ENCODE results near the gene PPP1R12B. TPM values are rescaled to one million over a fixed set of nuclear protein-coding genes. Genes with fewer than 3 reads are reported as not detected.
"Not testable (repeated sequence)": the region's sequence is repeated elsewhere in the genome, so short reads cannot be mapped to it uniquely, and the experiment has no call there.

Gene PPP1R12B
- total RNA-seq, 1 donor: 20.6 TPM

DNA sequence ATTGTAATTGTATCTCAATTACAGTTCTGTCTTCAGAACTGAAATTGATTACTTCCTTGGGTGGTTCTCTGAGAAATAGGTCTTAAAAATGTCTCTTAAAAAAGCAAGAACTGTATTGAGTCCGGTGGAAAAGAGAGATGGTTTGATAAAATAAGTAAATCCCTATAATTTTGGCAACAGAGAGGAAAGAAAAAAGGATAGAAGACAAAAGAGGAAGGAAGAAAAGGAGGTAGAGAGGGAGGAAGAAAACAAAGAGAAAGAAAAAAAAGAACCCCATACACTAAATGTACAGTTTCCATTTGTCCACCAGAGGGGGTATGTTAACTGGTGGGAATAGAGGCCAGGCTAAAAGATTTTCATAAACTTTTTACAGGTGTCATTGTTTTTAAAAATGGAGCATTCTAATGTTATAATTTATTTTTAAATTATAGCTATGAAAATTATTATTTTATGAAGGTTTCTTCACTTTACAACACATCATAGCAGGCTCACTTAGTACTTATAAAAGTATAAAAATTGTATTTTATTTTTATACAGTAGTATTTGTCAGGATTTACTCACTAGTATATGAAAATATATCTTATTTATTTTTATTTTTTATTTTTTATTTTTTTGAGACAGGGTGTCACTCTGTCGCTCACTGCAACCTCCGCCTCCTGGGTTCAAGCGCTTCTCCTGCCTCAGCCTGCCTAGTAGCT, 4.7 kb upstream of the PPP1R12B start:
- DNase-seq (ENCODE audit: insufficient read length, low spot score, missing footprints): peak; percentile 71
- TF ChIP-seq, protein P1, sequence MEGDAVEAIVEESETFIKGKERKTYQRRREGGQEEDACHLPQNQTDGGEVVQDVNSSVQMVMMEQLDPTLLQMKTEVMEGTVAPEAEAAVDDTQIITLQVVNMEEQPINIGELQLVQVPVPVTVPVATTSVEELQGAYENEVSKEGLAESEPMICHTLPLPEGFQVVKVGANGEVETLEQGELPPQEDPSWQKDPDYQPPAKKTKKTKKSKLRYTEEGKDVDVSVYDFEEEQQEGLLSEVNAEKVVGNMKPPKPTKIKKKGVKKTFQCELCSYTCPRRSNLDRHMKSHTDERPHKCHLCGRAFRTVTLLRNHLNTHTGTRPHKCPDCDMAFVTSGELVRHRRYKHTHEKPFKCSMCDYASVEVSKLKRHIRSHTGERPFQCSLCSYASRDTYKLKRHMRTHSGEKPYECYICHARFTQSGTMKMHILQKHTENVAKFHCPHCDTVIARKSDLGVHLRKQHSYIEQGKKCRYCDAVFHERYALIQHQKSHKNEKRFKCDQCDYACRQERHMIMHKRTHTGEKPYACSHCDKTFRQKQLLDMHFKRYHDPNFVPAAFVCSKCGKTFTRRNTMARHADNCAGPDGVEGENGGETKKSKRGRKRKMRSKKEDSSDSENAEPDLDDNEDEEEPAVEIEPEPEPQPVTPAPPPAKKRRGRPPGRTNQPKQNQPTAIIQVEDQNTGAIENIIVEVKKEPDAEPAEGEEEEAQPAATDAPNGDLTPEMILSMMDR (IDR thresholded peaks at IDR 0.05; ENCODE audit: extremely low read depth, low read depth, low read length): peak; percentile 73
- peak overlapping the region; percentile 24 for H3K4me3 ChIP-seq (ENCODE audit: insufficient read depth, low read length)
- H3K27me3 ChIP-seq (ENCODE audit: insufficient read depth, low read length): no peaks in the 10 kb centered on the region
- H3K9me3 ChIP-seq (ENCODE audit: low read depth, low read length): no peaks in the 10 kb centered on the region
- no peaks in the 10 kb centered on the region for H3K36me3 ChIP-seq (ENCODE audit: insufficient read depth, low read length)
- no peak overlapping the region for H3K27ac ChIP-seq (ENCODE audit: low read depth, low read length)
- peaks cover 28% of the 10 kb centered on the region for H3K79me2 ChIP-seq (ENCODE audit: insufficient read depth, low read length)
- H2AFZ ChIP-seq (ENCODE audit: low read length): peak overlapping the region; percentile 33
- peaks cover 12% of the 10 kb centered on the region for H3K4me1 ChIP-seq (ENCODE audit: insufficient read depth, low read length)
- H4K20me1 ChIP-seq (ENCODE audit: insufficient read depth, low read length): no peaks in the 10 kb centered on the region
- H3K4me2 ChIP-seq (ENCODE audit: insufficient read depth, low read length): peak overlapping the region; percentile 48

DNA sequence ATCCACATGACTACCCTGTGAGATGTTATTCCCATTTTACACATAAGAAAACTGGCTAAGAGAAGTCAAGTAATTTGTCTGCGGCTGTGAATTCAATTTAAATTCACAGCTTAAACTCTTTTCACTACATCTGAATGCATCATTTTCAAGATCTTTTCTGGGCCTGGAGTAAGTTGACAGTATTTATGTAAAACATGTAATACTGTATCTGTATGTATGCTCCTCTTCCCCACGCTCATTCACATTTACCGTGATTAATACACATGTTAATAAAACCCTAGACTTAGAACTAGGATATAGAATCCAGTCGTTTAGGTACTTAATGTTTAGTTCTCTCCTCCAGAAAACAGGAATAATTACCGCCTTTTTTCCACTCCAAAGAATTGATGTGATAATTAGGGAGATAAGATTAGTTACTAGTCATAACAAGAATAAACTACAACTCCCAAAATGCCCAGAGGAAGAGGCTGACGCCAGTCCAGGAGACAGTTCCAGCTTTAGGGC, 442 bp upstream of the PPP1R12B start:
- peaks cover 7% of the 10 kb centered on the region for H3K4me1 ChIP-seq (ENCODE audit: insufficient read depth, low read length)
- peak overlapping the region; percentile 92 for H3K4me3 ChIP-seq (ENCODE audit: insufficient read depth, low read length)
- DNase-seq (ENCODE audit: insufficient read length, low spot score, missing footprints): no peak
- H3K27me3 ChIP-seq (ENCODE audit: insufficient read depth, low read length): no peaks in the 10 kb centered on the region
- H4K20me1 ChIP-seq (ENCODE audit: insufficient read depth, low read length): no peaks in the 10 kb centered on the region
- no peaks in the 10 kb centered on the region for H3K36me3 ChIP-seq (ENCODE audit: insufficient read depth, low read length)
- H3K9me3 ChIP-seq (ENCODE audit: low read depth, low read length): no peaks in the 10 kb centered on the region
- no peak overlapping the region for H2AFZ ChIP-seq (ENCODE audit: low read length)
- H3K4me2 ChIP-seq (ENCODE audit: insufficient read depth, low read length): peak overlapping the region; percentile 33
- peak overlapping the region; percentile 96 for H3K27ac ChIP-seq (ENCODE audit: low read depth, low read length)
- TF ChIP-seq, protein P1 (IDR thresholded peaks at IDR 0.05; ENCODE audit: extremely low read depth, low read depth, low read length): no peak
- peaks cover 42% of the 10 kb centered on the region for H3K79me2 ChIP-seq (ENCODE audit: insufficient read depth, low read length)

DNA sequence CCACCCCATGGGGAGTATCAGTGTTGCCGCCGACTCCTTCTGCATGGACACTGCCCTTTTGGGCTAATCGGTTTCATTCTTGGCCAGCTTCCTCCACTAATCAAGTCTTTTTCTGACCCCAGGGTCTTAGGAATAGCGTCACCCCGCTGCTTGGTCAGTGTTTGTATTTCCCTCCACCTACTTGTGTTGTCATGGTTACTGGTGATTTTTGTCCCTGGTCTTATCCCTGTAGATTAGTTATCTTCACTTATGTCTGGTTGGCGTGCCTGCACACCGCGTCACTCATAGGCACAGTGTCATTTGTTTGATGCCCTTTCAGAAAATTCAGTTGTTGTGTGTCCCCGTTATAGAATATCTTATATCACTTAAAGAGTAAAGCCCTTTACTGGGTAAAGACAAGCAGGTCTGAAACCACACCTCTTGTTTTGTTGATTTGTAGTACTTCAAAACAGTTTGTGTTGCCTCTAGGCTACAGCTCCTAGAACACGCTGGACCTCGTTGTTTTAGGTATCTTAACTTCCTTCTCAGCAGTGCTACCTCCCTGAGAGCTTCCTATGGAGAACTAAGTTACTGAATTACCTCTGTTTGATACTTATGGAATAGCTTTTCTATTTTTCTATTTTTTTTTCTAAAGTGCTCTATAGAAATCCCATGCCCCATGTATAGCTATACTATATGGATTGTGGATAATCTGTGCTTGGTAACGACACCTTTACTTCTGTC, 868 bp downstream of the PPP1R12B start:
- no peaks in the 10 kb centered on the region for H3K9me3 ChIP-seq (ENCODE audit: low read depth, low read length)
- peak; percentile 85 for DNase-seq (ENCODE audit: insufficient read length, low spot score, missing footprints)
- peaks cover 53% of the 10 kb centered on the region for H3K79me2 ChIP-seq (ENCODE audit: insufficient read depth, low read length)
- H3K4me1 ChIP-seq (ENCODE audit: insufficient read depth, low read length): peaks cover 7% of the 10 kb centered on the region
- H3K27ac ChIP-seq (ENCODE audit: low read depth, low read length): peak overlapping the region; percentile 96
- H4K20me1 ChIP-seq (ENCODE audit: insufficient read depth, low read length): no peaks in the 10 kb centered on the region
- TF ChIP-seq, protein P1 (IDR thresholded peaks at IDR 0.05; ENCODE audit: extremely low read depth, low read depth, low read length): no peak
- no peaks in the 10 kb centered on the region for H3K36me3 ChIP-seq (ENCODE audit: insufficient read depth, low read length)
- H3K27me3 ChIP-seq (ENCODE audit: insufficient read depth, low read length): no peaks in the 10 kb centered on the region
- peak overlapping the region; percentile 91 for H2AFZ ChIP-seq (ENCODE audit: low read length)
- peak overlapping the region; percentile 92 for H3K4me3 ChIP-seq (ENCODE audit: insufficient read depth, low read length)
- peak overlapping the region; percentile 91 for H3K4me2 ChIP-seq (ENCODE audit: insufficient read depth, low read length)

DNA sequence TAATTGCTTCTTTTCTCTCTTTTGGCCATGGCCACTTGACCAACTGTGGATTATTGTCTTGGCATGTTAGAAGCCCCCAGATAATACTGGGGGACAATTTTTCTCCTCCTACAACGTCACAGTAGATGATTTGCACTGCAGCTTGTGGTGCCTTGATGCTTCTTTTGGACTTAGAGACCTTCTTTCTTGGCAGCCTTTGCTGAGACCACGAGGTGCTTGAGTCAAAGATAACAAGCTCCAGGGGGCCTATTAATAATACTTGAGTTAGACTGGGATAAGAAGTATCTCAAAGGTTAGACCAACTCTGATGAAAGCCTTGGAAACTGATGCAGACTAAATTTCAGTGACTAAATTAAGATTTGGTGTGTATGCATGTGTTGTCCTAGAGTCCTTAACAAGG, 3.2 kb downstream of the PPP1R12B start:
- Histone ChIP-seq H3K79me2 (ENCODE audit: insufficient read depth, low read length) (peaks cover 68% of the 10 kb centered on the region), H3K4me2 (ENCODE audit: insufficient read depth, low read length) (no peak overlapping the region)

DNA sequence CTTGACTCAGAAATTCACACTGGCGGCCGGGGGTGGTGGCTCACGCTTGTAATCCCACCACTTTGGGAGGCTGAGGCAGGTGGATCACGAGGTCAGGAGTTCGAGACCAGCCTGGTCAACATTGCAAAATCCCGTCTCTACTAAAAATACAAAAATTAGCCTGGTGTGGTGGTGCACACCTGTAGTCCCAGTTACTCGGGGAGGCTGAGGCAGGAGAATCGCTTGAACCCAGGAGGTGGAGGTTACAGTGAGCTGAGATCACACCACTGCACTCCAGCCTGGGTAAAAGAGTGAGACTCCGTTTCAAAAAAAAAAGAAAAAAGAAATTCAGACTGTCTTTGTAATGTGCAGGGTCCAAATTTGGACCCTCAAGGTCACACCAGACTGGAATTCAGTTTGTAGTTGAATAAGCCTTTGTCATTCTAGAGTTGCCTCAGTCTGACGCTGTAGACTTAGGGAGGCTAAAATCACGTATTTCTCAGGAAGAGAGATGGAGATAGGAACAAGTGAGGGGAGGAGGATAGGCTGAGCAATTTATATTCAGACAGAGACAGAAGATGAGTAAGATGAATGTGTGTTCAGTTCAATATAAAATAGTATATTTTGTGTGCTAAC, 4.2 kb downstream of the PPP1R12B start:
- H3K4me2 ChIP-seq (ENCODE audit: insufficient read depth, low read length); H3K36me3 ChIP-seq (ENCODE audit: insufficient read depth, low read length); H3K27ac ChIP-seq (ENCODE audit: low read depth, low read length); H2AFZ ChIP-seq (ENCODE audit: low read length); H3K27me3 ChIP-seq (ENCODE audit: insufficient read depth, low read length); H3K4me1 ChIP-seq (ENCODE audit: insufficient read depth, low read length); H3K4me3 ChIP-seq (ENCODE audit: insufficient read depth, low read length); DNase-seq (ENCODE audit: insufficient read length, low spot score, missing footprints); H3K9me3 ChIP-seq (ENCODE audit: low read depth, low read length); H4K20me1 ChIP-seq (ENCODE audit: insufficient read depth, low read length): not testable (repeated sequence)
- H3K79me2 ChIP-seq (ENCODE audit: insufficient read depth, low read length): peaks cover 75% of the 10 kb centered on the region

More for the DNA sequence above, 3.2 kb downstream of the PPP1R12B start:
- H3K27ac ChIP-seq (ENCODE audit: low read depth, low read length): no peak overlapping the region
- no peak overlapping the region for H2AFZ ChIP-seq (ENCODE audit: low read length)
- no peak for DNase-seq (ENCODE audit: insufficient read length, low spot score, missing footprints)
- H3K4me3 ChIP-seq (ENCODE audit: insufficient read depth, low read length): no peak overlapping the region
- no peaks in the 10 kb centered on the region for H4K20me1 ChIP-seq (ENCODE audit: insufficient read depth, low read length)
- TF ChIP-seq, protein P1 (IDR thresholded peaks at IDR 0.05; ENCODE audit: extremely low read depth, low read depth, low read length): no peak
- H3K4me1 ChIP-seq (ENCODE audit: insufficient read depth, low read length): peaks cover 7% of the 10 kb centered on the region
- no peaks in the 10 kb centered on the region for H3K9me3 ChIP-seq (ENCODE audit: low read depth, low read length)
- no peaks in the 10 kb centered on the region for H3K36me3 ChIP-seq (ENCODE audit: insufficient read depth, low read length)
- H3K27me3 ChIP-seq (ENCODE audit: insufficient read depth, low read length): no peaks in the 10 kb centered on the region

All from osteoblast (primary cell).